ENCODE data around the gene MRPS23. TPM values are rescaled to one million over a fixed set of nuclear protein-coding genes. Genes with fewer than 3 reads are reported as not detected.

MRPS23 gene
- total RNA-seq, 3 donors from 2014 or later (not counting 1 experiment from before 2014, with no cell fraction given) = 12.8 to 17.3 (median 17.2) TPM

DNA sequence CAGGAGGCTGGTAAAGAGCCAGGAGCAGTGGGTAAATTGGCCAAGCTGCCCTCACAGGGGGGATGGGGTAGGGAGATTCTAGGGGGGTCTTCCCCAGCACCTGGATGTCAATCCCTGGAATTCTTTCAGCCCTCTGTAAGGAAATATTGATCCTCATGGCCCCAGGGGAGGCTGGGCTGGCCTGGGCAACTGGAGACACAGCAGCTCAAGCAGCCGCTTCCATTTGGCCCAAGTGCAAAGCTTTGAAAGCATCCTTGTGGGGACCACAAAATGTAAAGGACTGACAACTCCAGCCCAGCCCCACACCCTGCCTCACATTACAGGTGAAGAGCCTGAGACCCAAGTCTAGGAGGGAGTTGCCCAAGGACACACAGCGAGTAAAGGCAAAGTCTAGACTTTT, 39.4 kb upstream of the MRPS23 start:
- peaks cover 17% of the 10 kb centered on the region for H3K4me1 ChIP-seq (ENCODE audit: control insufficient read depth, insufficient read depth, low read length)
- peaks cover 11 to 15% of the 10 kb centered on the region in 2 donors for H3K4me1 Mint-ChIP-seq
- no peaks in the 10 kb centered on the region for H3K36me3 ChIP-seq (ENCODE audit: control insufficient read depth, insufficient read depth, low read length)
- 94% methylated on average over 2 of the region's 2 CpGs for WGBS (ENCODE audit: insufficient coverage)
- intact Hi-C loops (cut with micrococcal nuclease) = no loop called here
- H3K36me3 Mint-ChIP-seq = no peaks in the 10 kb centered on the region
- DNase-seq (no peak), ATAC-seq (no peak)
- no peak overlapping the region for H3K4me3 ChIP-seq (ENCODE audit: low read length)
- no peak overlapping the region for H3K4me3 Mint-ChIP-seq
- H3K9me3 Mint-ChIP-seq = no peaks in the 10 kb centered on the region
- H3K27me3 Mint-ChIP-seq (ENCODE audit: low read depth in 2 of 2) = peaks cover 0 to 2% of the 10 kb centered on the region in 2 donors
- H3K27ac ChIP-seq (ENCODE audit: low read length) = no peak overlapping the region
- no peaks in the 10 kb centered on the region for H3K27me3 ChIP-seq (ENCODE audit: control insufficient read depth, insufficient read depth, low read length)
- H3K9me3 ChIP-seq (ENCODE audit: control insufficient read depth, insufficient read depth, low read length) = no peaks in the 10 kb centered on the region
- TF ChIP-seq CTCF (IDR thresholded peaks at IDR 0.05) = no peak
- H3K27ac Mint-ChIP-seq = no peak overlapping the region

DNA sequence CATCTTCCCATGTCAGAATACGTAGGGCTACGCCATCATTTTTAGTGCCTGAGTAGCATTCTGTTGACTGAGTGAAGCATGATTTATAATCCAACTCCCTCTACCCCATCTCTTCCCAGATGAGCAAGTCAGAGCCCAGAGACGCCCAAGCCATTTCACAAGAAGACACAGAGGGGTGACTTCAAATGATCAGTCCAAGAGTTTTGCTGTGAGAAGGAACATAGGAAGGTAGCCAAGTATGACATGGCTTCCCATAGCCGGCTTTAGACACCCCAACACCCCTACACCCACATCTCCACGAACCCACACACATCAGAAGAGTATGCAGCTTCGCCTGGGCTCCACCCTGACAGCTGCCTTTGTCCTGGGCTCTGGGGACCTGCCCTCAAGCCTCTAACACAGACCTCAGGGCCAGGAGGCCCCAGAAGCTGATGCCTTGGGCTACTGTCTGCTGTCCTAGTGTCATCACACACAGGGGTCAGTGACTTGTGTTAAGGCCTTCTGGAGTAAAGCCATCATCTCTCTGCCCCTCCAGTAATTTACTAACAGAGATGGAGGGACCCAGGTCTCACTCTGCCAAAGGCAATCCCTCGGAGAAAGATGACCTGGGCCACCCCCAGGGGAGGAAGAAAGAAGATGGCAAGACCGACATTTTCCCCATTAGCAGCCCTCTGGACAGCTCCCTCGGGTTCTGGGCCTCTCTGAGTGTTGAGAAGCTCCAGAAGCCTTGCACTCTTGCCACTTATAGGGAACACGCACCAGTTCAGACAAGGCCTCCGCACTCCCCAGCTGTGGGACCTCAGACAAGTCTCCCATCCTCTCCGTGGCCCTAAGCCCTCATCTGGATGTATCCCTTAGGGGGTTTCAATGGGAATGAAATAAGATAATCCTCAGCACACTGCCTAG, 38.7 kb upstream of the MRPS23 start:
- TF ChIP-seq CTCF (IDR thresholded peaks at IDR 0.05) = no peak
- Mint-ChIP-seq H3K4me3 (no peak overlapping the region), H3K27me3 (ENCODE audit: low read depth in 2 of 2) (peaks cover 0 to 2% of the 10 kb centered on the region in 2 donors), H3K9me3 (no peaks in the 10 kb centered on the region), H3K27ac (no peak overlapping the region), H3K36me3 (no peaks in the 10 kb centered on the region), H3K4me1 (peaks cover 11 to 15% of the 10 kb centered on the region in 2 donors)
- WGBS (ENCODE audit: insufficient coverage) = 83% methylated on average over 12 of the region's 12 CpGs
- Histone ChIP-seq H3K36me3 (ENCODE audit: control insufficient read depth, insufficient read depth, low read length) (no peaks in the 10 kb centered on the region), H3K27ac (ENCODE audit: low read length) (no peak overlapping the region), H3K4me3 (ENCODE audit: low read length) (no peak overlapping the region), H3K9me3 (ENCODE audit: control insufficient read depth, insufficient read depth, low read length) (no peaks in the 10 kb centered on the region), H3K4me1 (ENCODE audit: control insufficient read depth, insufficient read depth, low read length) (peaks cover 16% of the 10 kb centered on the region), H3K27me3 (ENCODE audit: control insufficient read depth, insufficient read depth, low read length) (no peaks in the 10 kb centered on the region)
- no peak for ATAC-seq
- intact Hi-C loops (cut with micrococcal nuclease) = no loop called here
- no peak for DNase-seq

DNA sequence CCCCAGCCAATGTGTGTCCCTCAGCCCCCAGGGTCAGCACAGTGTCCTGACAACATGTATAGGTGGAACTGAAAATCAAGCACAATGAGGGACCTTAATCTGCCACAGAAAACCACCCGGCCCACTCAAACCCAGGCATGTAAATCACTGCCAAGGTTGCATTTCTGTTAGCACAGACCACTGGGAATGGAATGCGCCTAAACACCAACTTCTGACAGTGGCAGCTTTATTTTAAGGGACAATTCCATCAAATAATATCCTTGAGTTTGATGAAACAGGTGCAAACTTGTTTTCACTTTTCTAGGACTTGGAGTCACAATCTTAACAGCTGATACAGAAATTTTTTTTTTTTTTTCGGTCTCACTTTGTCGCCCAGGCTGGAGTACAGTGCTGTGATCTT, 37.3 kb upstream of the MRPS23 start:
- peaks cover 0 to 2% of the 10 kb centered on the region in 2 donors for H3K27me3 Mint-ChIP-seq (ENCODE audit: low read depth in 2 of 2)
- H3K27me3 ChIP-seq (ENCODE audit: control insufficient read depth, insufficient read depth, low read length) = no peaks in the 10 kb centered on the region
- no peaks in the 10 kb centered on the region for H3K9me3 Mint-ChIP-seq
- H3K27ac ChIP-seq (ENCODE audit: low read length) = no peak overlapping the region
- H3K36me3 ChIP-seq (ENCODE audit: control insufficient read depth, insufficient read depth, low read length) = no peaks in the 10 kb centered on the region
- no peak overlapping the region for H3K4me3 Mint-ChIP-seq
- no peak overlapping the region for H3K27ac Mint-ChIP-seq
- H3K9me3 ChIP-seq (ENCODE audit: control insufficient read depth, insufficient read depth, low read length) = no peaks in the 10 kb centered on the region
- intact Hi-C loops (cut with micrococcal nuclease) = no loop called here
- no peak for ATAC-seq
- no peak for TF ChIP-seq CTCF (IDR thresholded peaks at IDR 0.05)
- H3K36me3 Mint-ChIP-seq = no peaks in the 10 kb centered on the region
- peaks cover 0 to 4% of the 10 kb centered on the region in 2 donors for H3K4me1 Mint-ChIP-seq
- no peak for DNase-seq
- H3K4me3 ChIP-seq (ENCODE audit: low read length) = no peak overlapping the region
- peaks cover 2% of the 10 kb centered on the region for H3K4me1 ChIP-seq (ENCODE audit: control insufficient read depth, insufficient read depth, low read length)
- 95% methylated on average over 4 of the region's 4 CpGs for WGBS (ENCODE audit: insufficient coverage)

All from natural killer cell (primary cell).